Ishikawa (cell line): ENCODE measurements around the gene FCRLB.

Source experiments
- CEBPB ChIP-seq: IDR thresholded peaks from 2 replicates; pipeline ENCODE4 v1.6.1; 2012
- CREB1 ChIP-seq: IDR thresholded peaks from 2 replicates; pipeline ENCODE4 v1.6.1; 2012; ENCODE audit warnings: low read depth
- EGR1 ChIP-seq: IDR thresholded peaks from 2 replicates; pipeline ENCODE4 v1.6.1; 2012
- EP300 ChIP-seq: IDR thresholded peaks from 2 replicates; pipeline ENCODE4 v1.6.1; 2012; ENCODE audit warnings: borderline replicate concordance
- FOXM1 ChIP-seq: IDR thresholded peaks from 2 replicates; pipeline ENCODE4 v1.6.1; 2012; ENCODE audit warnings: low read depth, borderline replicate concordance
- NFIC ChIP-seq: IDR thresholded peaks from 2 replicates; pipeline ENCODE4 v1.6.1; 2012
- RAD21 ChIP-seq: IDR thresholded peaks from 2 replicates; pipeline ENCODE4 v1.6.1; 2012; ENCODE audit warnings: low read depth
- TAF1 ChIP-seq: IDR thresholded peaks from 2 replicates; pipeline ENCODE4 v1.6.1; 2012; ENCODE audit warnings: low read depth, mild to moderate bottlenecking
- TCF12 ChIP-seq: IDR thresholded peaks from 2 replicates; pipeline ENCODE4 v1.6.1; 2012; ENCODE audit warnings: low read depth
- TEAD4 ChIP-seq: IDR thresholded peaks from 2 replicates; pipeline ENCODE4 v1.6.1; 2012
- YY1 ChIP-seq: IDR thresholded peaks from 2 replicates; pipeline ENCODE4 v1.6.1; 2012; ENCODE audit warnings: low read depth
- TF ChIP-seq, protein P1 (sequence below): IDR thresholded peaks from 2 replicates; pipeline ENCODE4 v1.6.1; 2012; ENCODE audit warnings: low read depth, mild to moderate bottlenecking
- TF ChIP-seq, protein P2 (sequence below): IDR thresholded peaks from 2 replicates; pipeline ENCODE4 v1.6.1; 2012
- TF ChIP-seq, protein P3 (sequence below): IDR thresholded peaks from 2 replicates; pipeline ENCODE4 v1.6.1; 2012

GRCh38 chr1:161706482-161707347 is 14.6 kb upstream of the FCRLB start, which contains the start of gene FCRLA:
- TF ChIP-seq TEAD4 (no peak), EP300 (no peak), TAF1 (no peak), EGR1 (no peak), CEBPB (no peak), YY1 (no peak), TCF12 (no peak), CREB1 (no peak), NFIC (no peak), RAD21 (no peak), FOXM1 (no peak)
- TF ChIP-seq, protein P1, sequence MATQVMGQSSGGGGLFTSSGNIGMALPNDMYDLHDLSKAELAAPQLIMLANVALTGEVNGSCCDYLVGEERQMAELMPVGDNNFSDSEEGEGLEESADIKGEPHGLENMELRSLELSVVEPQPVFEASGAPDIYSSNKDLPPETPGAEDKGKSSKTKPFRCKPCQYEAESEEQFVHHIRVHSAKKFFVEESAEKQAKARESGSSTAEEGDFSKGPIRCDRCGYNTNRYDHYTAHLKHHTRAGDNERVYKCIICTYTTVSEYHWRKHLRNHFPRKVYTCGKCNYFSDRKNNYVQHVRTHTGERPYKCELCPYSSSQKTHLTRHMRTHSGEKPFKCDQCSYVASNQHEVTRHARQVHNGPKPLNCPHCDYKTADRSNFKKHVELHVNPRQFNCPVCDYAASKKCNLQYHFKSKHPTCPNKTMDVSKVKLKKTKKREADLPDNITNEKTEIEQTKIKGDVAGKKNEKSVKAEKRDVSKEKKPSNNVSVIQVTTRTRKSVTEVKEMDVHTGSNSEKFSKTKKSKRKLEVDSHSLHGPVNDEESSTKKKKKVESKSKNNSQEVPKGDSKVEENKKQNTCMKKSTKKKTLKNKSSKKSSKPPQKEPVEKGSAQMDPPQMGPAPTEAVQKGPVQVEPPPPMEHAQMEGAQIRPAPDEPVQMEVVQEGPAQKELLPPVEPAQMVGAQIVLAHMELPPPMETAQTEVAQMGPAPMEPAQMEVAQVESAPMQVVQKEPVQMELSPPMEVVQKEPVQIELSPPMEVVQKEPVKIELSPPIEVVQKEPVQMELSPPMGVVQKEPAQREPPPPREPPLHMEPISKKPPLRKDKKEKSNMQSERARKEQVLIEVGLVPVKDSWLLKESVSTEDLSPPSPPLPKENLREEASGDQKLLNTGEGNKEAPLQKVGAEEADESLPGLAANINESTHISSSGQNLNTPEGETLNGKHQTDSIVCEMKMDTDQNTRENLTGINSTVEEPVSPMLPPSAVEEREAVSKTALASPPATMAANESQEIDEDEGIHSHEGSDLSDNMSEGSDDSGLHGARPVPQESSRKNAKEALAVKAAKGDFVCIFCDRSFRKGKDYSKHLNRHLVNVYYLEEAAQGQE, result no peak
- TF ChIP-seq, protein P2, sequence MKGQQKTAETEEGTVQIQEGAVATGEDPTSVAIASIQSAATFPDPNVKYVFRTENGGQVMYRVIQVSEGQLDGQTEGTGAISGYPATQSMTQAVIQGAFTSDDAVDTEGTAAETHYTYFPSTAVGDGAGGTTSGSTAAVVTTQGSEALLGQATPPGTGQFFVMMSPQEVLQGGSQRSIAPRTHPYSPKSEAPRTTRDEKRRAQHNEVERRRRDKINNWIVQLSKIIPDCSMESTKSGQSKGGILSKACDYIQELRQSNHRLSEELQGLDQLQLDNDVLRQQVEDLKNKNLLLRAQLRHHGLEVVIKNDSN, result no peak
- TF ChIP-seq, protein P3, sequence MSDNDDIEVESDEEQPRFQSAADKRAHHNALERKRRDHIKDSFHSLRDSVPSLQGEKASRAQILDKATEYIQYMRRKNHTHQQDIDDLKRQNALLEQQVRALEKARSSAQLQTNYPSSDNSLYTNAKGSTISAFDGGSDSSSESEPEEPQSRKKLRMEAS, result no peak
